RWPE2 (cell line): ENCODE data around the gene SH3PXD2A.

Experiments
- ATAC-seq: fragments of 200-7000 bp; cut with Tn5 transposase; 3 replicates; pipeline ENCODE4 v1.9.1; 2021; ENCODE audit warnings: low read depth
- DNase-seq: peaks from one replicate; pipeline ENCODE4 v3.0.0-alpha.2; 2020; ENCODE audit warnings: low spot score
- H3K27ac ChIP-seq: fragments of 450-650 bp; 2 replicates; pipeline ENCODE4 v1.5.1; 2017; ENCODE audit warnings: mild to moderate bottlenecking; ENCODE audit not compliant: poor library complexity, severe bottlenecking
- H3K27me3 ChIP-seq: fragments of 250-450 bp; sonication (Bioruptor Pico); 2 replicates; pipeline ENCODE4 v1.5.1; 2021; ENCODE audit warnings: mild to moderate bottlenecking, moderate library complexity; ENCODE audit not compliant: insufficient read depth, poor library complexity, severe bottlenecking
- H3K36me3 ChIP-seq: fragments of 250-450 bp; sonication (Bioruptor Pico); 2 replicates; pipeline ENCODE4 v1.5.1; 2020; ENCODE audit warnings: low read depth, mild to moderate bottlenecking, moderate library complexity
- H3K4me1 ChIP-seq: fragments of 250-450 bp; sonication (Bioruptor Pico); 2 replicates; pipeline ENCODE4 v1.5.1; 2021; ENCODE audit warnings: mild to moderate bottlenecking, moderate library complexity; ENCODE audit not compliant: insufficient read depth, poor library complexity, severe bottlenecking
- H3K4me3 ChIP-seq: fragments of 250-450 bp; sonication (Bioruptor Pico); 2 replicates; pipeline ENCODE4 v1.5.1; 2021; ENCODE audit warnings: mild to moderate bottlenecking, moderate library complexity; ENCODE audit not compliant: severe bottlenecking
- H3K9me3 ChIP-seq: fragments of 250-450 bp; sonication (Bioruptor Pico); 2 replicates; pipeline ENCODE4 v1.5.1; 2021; ENCODE audit warnings: mild to moderate bottlenecking, moderate library complexity; ENCODE audit not compliant: severe bottlenecking
- CTCF ChIP-seq: fragments of 450-650 bp; IDR thresholded peaks from one replicate; pipeline ENCODE4 v1.5.1; 2017; ENCODE audit warnings: mild to moderate bottlenecking, moderate library complexity; ENCODE audit not compliant: poor library complexity, severe bottlenecking

Gene SH3PXD2A

GRCh38 chr10:103706047-103706446 is 149.3 kb downstream of the SH3PXD2A start:
- H3K9me3 ChIP-seq = no peaks in the 10 kb centered on the region
- no peaks in the 10 kb centered on the region for H3K27me3 ChIP-seq
- no peak for ATAC-seq
- TF ChIP-seq CTCF = no peak
- no peak overlapping the region for H3K27ac ChIP-seq
- H3K36me3 ChIP-seq = peaks cover 21% of the 10 kb centered on the region; the same call in 1 of the 2 replicates
- no peaks in the 10 kb centered on the region for H3K4me1 ChIP-seq
- no peak for DNase-seq
- H3K4me3 ChIP-seq = no peak overlapping the region

GRCh38 chr10:103703941-103704919 is 151.1 kb downstream of the SH3PXD2A start:
- DNase-seq (no peak), ATAC-seq (no peak)
- Histone ChIP-seq H3K9me3 (no peaks in the 10 kb centered on the region), H3K4me3 (no peak overlapping the region), H3K27me3 (no peaks in the 10 kb centered on the region), H3K27ac (no peak overlapping the region), H3K4me1 (no peaks in the 10 kb centered on the region), H3K36me3 (peaks cover 16% of the 10 kb centered on the region; the same call in 1 of the 2 replicates)
- no peak for TF ChIP-seq CTCF

- no peaks in the 10 kb centered on the region for H3K27me3 ChIP-seq
- peaks cover 13% of the 10 kb centered on the region for H3K4me1 ChIP-seq
- no peak overlapping the region for H3K4me3 ChIP-seq
- ATAC-seq (no peak), DNase-seq (no peak)
- H3K9me3 ChIP-seq = no peaks in the 10 kb centered on the region
- H3K36me3 ChIP-seq = peaks cover 9% of the 10 kb centered on the region
- no peak overlapping the region for H3K27ac ChIP-seq
- no peak for TF ChIP-seq CTCF
Observed at GRCh38 chr10:103701380-103702222, 153.8 kb downstream of the SH3PXD2A start.

GRCh38 chr10:103700436-103700715 is 155.0 kb downstream of the SH3PXD2A start:
- no peak for ATAC-seq
- Histone ChIP-seq H3K4me3 (no peak overlapping the region), H3K27me3 (no peaks in the 10 kb centered on the region), H3K9me3 (no peaks in the 10 kb centered on the region), H3K36me3 (peaks cover 12% of the 10 kb centered on the region), H3K4me1 (peaks cover 23% of the 10 kb centered on the region), H3K27ac (peak overlapping the region; percentile 92)
- no peak for DNase-seq
- no peak for TF ChIP-seq CTCF
